Pancreas (tissue), 10 donors: ENCODE measurements around the gene TMEM11. TPM values are rescaled to one million over a fixed set of nuclear protein-coding genes. Genes with fewer than 3 reads are reported as not detected.

Experiments used
- ATAC-seq, 4 donors: fragments of 200-7000 bp; cut with Tn5 transposase; one replicate each; pipeline versions ENCODE4 v1.8.0 to v1.9.1; 2020; ENCODE audit warnings: mild to moderate bottlenecking in 4 of 4, moderate library complexity in 4 of 4
- DNase-seq, 6 donors: peaks; one replicate each; pipeline ENCODE4 v3.0.0-alpha.2; 2020
- FAIRE-seq: peaks from 2 replicates; lab custom pipeline; 2012; peaks lifted over from hg19 to GRCh38; lab: Jason Lieb, UNC
- H3K27ac ChIP-seq, 4 donors: fragments of 200-600 bp; sonication (generic); 1 replicate in 3 of 4; 2 replicates in 1 of 4; pipeline versions ENCODE4 v1.5.0 to v1.8.0; 2020
- H3K27me3 ChIP-seq, 4 donors: fragments of 200-600 bp; one replicate each; pipeline ENCODE4 v1.8.0; 2021
- H3K36me3 ChIP-seq, 3 donors: fragments of 200-600 bp; sonication (generic) in 1 of 3; one replicate each; pipeline versions ENCODE4 v1.5.0 to v1.8.0; 2020 to 2021
- H3K4me1 ChIP-seq, 3 donors: fragments of 200-600 bp; one replicate each; pipeline ENCODE4 v1.8.0; 2021
- H3K4me3 ChIP-seq, 4 donors: fragments of 200-600 bp; sonication (generic) in 2 of 4; one replicate each; pipeline versions ENCODE4 v1.5.0 to v1.8.0; 2020 to 2021
- H3K9me3 ChIP-seq, 4 donors: fragments of 200-600 bp; one replicate each; pipeline ENCODE4 v1.8.0; 2021
- CTCF ChIP-seq, 4 donors: fragments of 200-600 bp; sonication (generic) in 3 of 4; IDR thresholded peaks; one replicate each; pipeline versions ENCODE4 v1.5.0 to v1.8.0; 2021; ENCODE audit warnings: antibody characterized with exemption in 4 of 4
- WGBS, 2 donors: extraction: QIAGEN DNeasy Blood & Tissue Kit; methylation state at CpG; one replicate each; pipeline ENCODE4 v1.1.7; 2013; 5-methylcytosine and 5-hydroxymethylcytosine counted together
- intact Hi-C, 3 donors: fragments of 100-400 bp; cut with DNase I; formaldehyde crosslinking; loops; one replicate each; pipeline versions ENCODE4 v1.11.1 to v1.14.2; 2022
- polyA plus RNA-seq, 2 donors: library from polyadenylated mRNA; stranded (reverse); fragments of 200-250 nt; gene quantifications; one replicate each; pipeline ENCODE4 v1.2.3, GENCODE V29; 2013
- total RNA-seq, 6 donors: library from RNA; stranded (reverse); fragmentation: NEBNext Ultra II Directional in 4 of 6; extraction: Animal tissue kit (Norgen Biotek cat#: 25700) in 4 of 6; gene quantifications; one replicate each; pipeline versions ENCODE4 v1.2.1 to v1.2.4, GENCODE V29; 2021 to 2023
- donor health status: healthy with polysubstance abuse.
- donor health status: DM: no; HTN: no; CAD: no; lungs with moderate emphysema.
- donor health status: DM: no; HTN: no; CAD: no.
- donor health status: control.
- donor health status: control.
- donor health status: Bipolar disorder and iron deficiency.
- donor health status: DM: yes; HTN: yes; CAD: no.
- donor health status: DM: no; HTN: no; CAD: no.
- donor health status: DM: no; HTN: no; CAD: no.
- donor health status: DM: yes; HTN: yes; CAD: no.

The TMEM11 gene
- total and polyA plus RNA-seq, 8 donors: 6.1 to 16.0 (median 9.5) TPM

- WGBS, 2 donors: 57% methylated on average over 4 of the region's 4 CpGs
- TF ChIP-seq CTCF (IDR thresholded peaks at IDR 0.05): no peak
- FAIRE-seq (no peak), DNase-seq (no peak), ATAC-seq (no peak)
- Histone ChIP-seq H3K9me3 (no peaks in the 10 kb centered on the region), H3K36me3 (no peaks in the 10 kb centered on the region), H3K4me3 (no peak overlapping the region), H3K27ac (no peak overlapping the region), H3K27me3 (no peaks in the 10 kb centered on the region), H3K4me1 (peaks cover 0 to 5% (median 0%) of the 10 kb centered on the region in 3 donors)
- intact Hi-C loops: no loop called here
Measured at GRCh38 chr17:21250854-21251253, 36.9 kb upstream of the TMEM11 start.

- DNase-seq (no peak), FAIRE-seq (no peak), ATAC-seq (no peak)
- Histone ChIP-seq H3K27ac (no peak overlapping the region), H3K4me1 (peaks cover 0 to 5% (median 0%) of the 10 kb centered on the region in 3 donors), H3K36me3 (no peaks in the 10 kb centered on the region), H3K27me3 (no peaks in the 10 kb centered on the region), H3K9me3 (no peaks in the 10 kb centered on the region), H3K4me3 (no peak overlapping the region)
- TF ChIP-seq CTCF (IDR thresholded peaks at IDR 0.05): no peak
- intact Hi-C loops: no loop called here
- 61 to 65% methylated on average over 7 of the region's 7 CpGs for WGBS, 2 donors
Measured at GRCh38 chr17:21249920-21250703, 36.2 kb upstream of the TMEM11 start.

- no peak for ATAC-seq
- FAIRE-seq: no peak
- WGBS, 2 donors: 64 to 68% methylated on average over 12 of the region's 12 CpGs
- DNase-seq: peak in 1 of 6 donors; percentile 34
- no peak for TF ChIP-seq CTCF (IDR thresholded peaks at IDR 0.05)
- no peaks in the 10 kb centered on the region for H3K9me3 ChIP-seq
- H3K4me1 ChIP-seq: peaks cover 0 to 5% (median 0%) of the 10 kb centered on the region in 3 donors
- no peaks in the 10 kb centered on the region for H3K27me3 ChIP-seq
- H3K36me3 ChIP-seq: no peaks in the 10 kb centered on the region
- H3K27ac ChIP-seq: no peak overlapping the region
- no peak overlapping the region for H3K4me3 ChIP-seq
- intact Hi-C loops: no loop called here
Measured at GRCh38 chr17:21249086-21249795, 35.3 kb upstream of the TMEM11 start.

- intact Hi-C loops: no loop called here
- ATAC-seq: no peak
- H3K27ac ChIP-seq: no peak overlapping the region
Measured at GRCh38 chr17:21248500-21248899, 34.5 kb upstream of the TMEM11 start.

More at GRCh38 chr17:21248500-21248899, 34.5 kb upstream of the TMEM11 start:
- H3K4me1 ChIP-seq: peaks cover 0 to under 1% (median 0%) of the 10 kb centered on the region in 3 donors
- WGBS, 2 donors: 75 to 81% methylated on average over 4 of the region's 4 CpGs
- no peaks in the 10 kb centered on the region for H3K36me3 ChIP-seq
- no peak overlapping the region for H3K4me3 ChIP-seq
- no peak for TF ChIP-seq CTCF (IDR thresholded peaks at IDR 0.05)
- no peak for DNase-seq
- H3K27me3 ChIP-seq: no peaks in the 10 kb centered on the region
- H3K9me3 ChIP-seq: no peaks in the 10 kb centered on the region
- no peak for FAIRE-seq
